IMR-90 (cell line): ENCODE measurements around the gene COL19A1. TPM values are rescaled to one million over a fixed set of nuclear protein-coding genes. Genes with fewer than 3 reads are reported as not detected.

Experiments used
- ATAC-seq: fragments of 200-7000 bp; cut with Tn5 transposase; 2 replicates; pipeline ENCODE4 v1.9.1; 2020; ENCODE audit warnings: low read depth, mild to moderate bottlenecking, moderate library complexity
- BruUV-seq: library from RNA; stranded (reverse); fragments of 400-500 nt; replicated peaks from 2 replicates; lab custom pipeline; 2021; lab: Mats Ljungman, UMichigan
- CTCF ChIA-PET: fragments of 300-600 bp; formaldehyde crosslinking; extraction: SDS; loops from one replicate; lab custom pipeline; 2021; ENCODE audit warnings: antibody characterized with exemption; lab: Yijun Ruan, JAX
- POLR2A ChIA-PET: fragments of 300-600 bp; sonication (Branson Sonifier 250); formaldehyde crosslinking; loops from one replicate; lab custom pipeline; 2022; ENCODE audit warnings: antibody characterized with exemption; ENCODE audit not compliant: unreplicated experiment; lab: Charles Lee
- DNase-seq: peaks from one replicate; pipeline ENCODE4 v3.0.0; 2013
- H2AFZ ChIP-seq: replicated peaks from 2 replicates; pipeline ENCODE3; 2013; ENCODE audit warnings: low read length, mild to moderate bottlenecking; ENCODE audit not compliant: poor library complexity
- H2AK5ac ChIP-seq: 2 replicates; pipeline ENCODE4 v1.6.1; 2013; ENCODE audit warnings: low read depth, low read length, inconsistent platforms
- H2AK9ac ChIP-seq: replicated peaks from 2 replicates; pipeline ENCODE3; 2013; ENCODE audit warnings: mild to moderate bottlenecking, low read depth, low read length, moderate library complexity; ENCODE audit not compliant: poor library complexity
- H2BK120ac ChIP-seq: 2 replicates; pipeline ENCODE4 v1.6.1; 2013; ENCODE audit warnings: low read depth, low read length, inconsistent platforms
- H2BK15ac ChIP-seq: 3 replicates; pipeline ENCODE4 v1.6.1; 2013; ENCODE audit warnings: low read depth, low read length, inconsistent platforms
- H2BK20ac ChIP-seq: 2 replicates; pipeline ENCODE4 v1.6.1; 2013; ENCODE audit warnings: low read depth, mild to moderate bottlenecking, inconsistent platforms, low read length, moderate library complexity
- H2BK5ac ChIP-seq: 2 replicates; pipeline ENCODE4 v1.6.1; 2013; ENCODE audit warnings: mild to moderate bottlenecking, low read depth, low read length, inconsistent platforms; ENCODE audit not compliant: poor library complexity, severe bottlenecking
- H3K14ac ChIP-seq: replicated peaks from 2 replicates; pipeline ENCODE4 v1.6.1; 2013; ENCODE audit warnings: low read depth, low read length, inconsistent platforms
- H3K18ac ChIP-seq: 2 replicates; pipeline ENCODE4 v1.6.1; 2013; ENCODE audit warnings: low read depth, low read length, control low read depth
- H3K23ac ChIP-seq: 2 replicates; pipeline ENCODE4 v1.6.1; 2013; ENCODE audit warnings: low read depth, low read length, inconsistent platforms
- H3K27ac ChIP-seq: 2 replicates; pipeline ENCODE4 v1.5.1; 2013; ENCODE audit warnings: mild to moderate bottlenecking, control low read depth, low read length; ENCODE audit not compliant: insufficient read depth
- H3K27me3 ChIP-seq: 2 replicates; pipeline ENCODE4 v1.6.1; 2013; ENCODE audit warnings: low read length; ENCODE audit not compliant: control insufficient read depth, insufficient read depth
- H3K36me3 ChIP-seq: 2 replicates; pipeline ENCODE4 v1.6.1; 2013; ENCODE audit warnings: low read length, mixed read lengths; ENCODE audit not compliant: control insufficient read depth, insufficient read depth
- H3K4ac ChIP-seq: 2 replicates; pipeline ENCODE4 v1.6.1; 2013; ENCODE audit warnings: low read depth, low read length, inconsistent platforms
- H3K4me1 ChIP-seq: 2 replicates; pipeline ENCODE4 v1.6.1; 2013; ENCODE audit warnings: low read length, mixed read lengths; ENCODE audit not compliant: control insufficient read depth, insufficient read depth
- H3K4me2 ChIP-seq: 2 replicates; pipeline ENCODE4 v1.6.1; 2013; ENCODE audit warnings: low read depth, mild to moderate bottlenecking, control low read depth, low read length, moderate library complexity
- H3K4me3 ChIP-seq: 2 replicates; pipeline ENCODE4 v1.5.1; 2013; ENCODE audit warnings: low read depth, mild to moderate bottlenecking, control low read depth, low read length, moderate library complexity; ENCODE audit not compliant: insufficient read depth
- H3K56ac ChIP-seq: 2 replicates; pipeline ENCODE4 v1.6.1; 2013; ENCODE audit warnings: low read length, inconsistent platforms; ENCODE audit not compliant: insufficient read depth; ENCODE audit errors: extremely low read depth
- H3K79me1 ChIP-seq, 2 experiments: 2 replicates each; pipeline ENCODE4 v1.6.1; 2013; ENCODE audit warnings: low read length in 2 of 2, inconsistent platforms in 1 of 2, low read depth in 1 of 2
- H3K9ac ChIP-seq: 2 replicates; pipeline ENCODE4 v1.6.1; 2013; ENCODE audit warnings: low read depth, low read length, control low read depth
- H3K9me1 ChIP-seq: 2 replicates; pipeline ENCODE4 v1.6.1; 2013; ENCODE audit warnings: low read length, inconsistent platforms; ENCODE audit not compliant: insufficient read depth
- H3K9me3 ChIP-seq: 2 replicates; pipeline ENCODE4 v1.6.1; 2013; ENCODE audit warnings: low read length; ENCODE audit not compliant: control insufficient read depth, insufficient read depth
- H4K20me1 ChIP-seq: 2 replicates; pipeline ENCODE4 v1.6.1; 2013; ENCODE audit warnings: low read length, inconsistent platforms; ENCODE audit not compliant: insufficient read depth
- H4K5ac ChIP-seq: 2 replicates; pipeline ENCODE4 v1.6.1; 2013; ENCODE audit warnings: mild to moderate bottlenecking, low read depth, low read length, control low read depth
- H4K8ac ChIP-seq, 2 experiments: 2 replicates each; pipeline ENCODE4 v1.6.1; 2013; ENCODE audit warnings: low read depth in 2 of 2, low read length in 2 of 2, control low read depth in 1 of 2, inconsistent platforms in 1 of 2
- H4K91ac ChIP-seq: 2 replicates; pipeline ENCODE4 v1.6.1; 2013; ENCODE audit warnings: low read depth, low read length, inconsistent platforms; ENCODE audit not compliant: insufficient read depth
- BHLHE40 ChIP-seq: fragments of 150-350 bp; IDR thresholded peaks from 2 replicates; pipeline ENCODE4 v1.6.1; 2016; ENCODE audit warnings: mild to moderate bottlenecking, low read depth, low read length
- ELK1 ChIP-seq: fragments of 150-350 bp; IDR thresholded peaks from 2 replicates; pipeline ENCODE4 v1.6.1; 2016; ENCODE audit warnings: low read depth, mild to moderate bottlenecking, low read length, moderate library complexity, borderline replicate concordance
- MAFK ChIP-seq: IDR thresholded peaks from 2 replicates; pipeline ENCODE4 v1.6.1; 2012; ENCODE audit warnings: low read depth, low read length, improper control_type of control experiment
- MAZ ChIP-seq: IDR thresholded peaks from 2 replicates; pipeline ENCODE4 v1.6.1; 2012; ENCODE audit warnings: low read depth, mild to moderate bottlenecking, low read length, improper control_type of control experiment, moderate library complexity, borderline replicate concordance
- MXI1 ChIP-seq: IDR thresholded peaks from 2 replicates; pipeline ENCODE4 v1.6.1; 2012; ENCODE audit warnings: low read depth, mild to moderate bottlenecking, low read length, moderate library complexity, borderline replicate concordance
- NFE2L2 ChIP-seq: fragments of 150-350 bp; IDR thresholded peaks from 2 replicates; pipeline ENCODE4 v1.6.1; 2016; ENCODE audit warnings: low read depth, mild to moderate bottlenecking, low read length
- RCOR1 ChIP-seq: IDR thresholded peaks from 2 replicates; pipeline ENCODE4 v1.6.1; 2012; ENCODE audit warnings: mild to moderate bottlenecking, low read length, improper control_type of control experiment; ENCODE audit not compliant: insufficient replicate concordance
- SMC3 ChIP-seq: fragments of 150-350 bp; IDR thresholded peaks from 2 replicates; pipeline ENCODE4 v1.6.1; 2016; ENCODE audit warnings: low read depth, mild to moderate bottlenecking, antibody characterized with exemption, low read length, moderate library complexity
- WGBS, 2 experiments: methylation state at CpG; one replicate each; pipeline versions ENCODE4 v1.1.5 to v1.1.7; 2013; ENCODE audit warnings: missing lambda C conversion rate in 2 of 2; ENCODE audit not compliant: insufficient read length in 1 of 2; ENCODE audit errors: extremely low coverage in 2 of 2; 5-methylcytosine and 5-hydroxymethylcytosine counted together
- dilution Hi-C: fragments of 300-500 bp; cut with HindIII; formaldehyde crosslinking; loops from one replicate; pipeline ENCODE4 v1.14.3; 2018; ENCODE audit warnings: low sequenced_read_pairs; ENCODE audit not compliant: unreplicated experiment
- in situ Hi-C: fragments of 300-500 bp; cut with MboI; formaldehyde crosslinking; loops from 3 replicates; pipeline ENCODE4 v1.14.3; 2019; ENCODE audit warnings: low sequenced_read_pairs, inconsistent platforms, mixed read lengths
- intact Hi-C: fragments of 100-400 bp; cut with micrococcal nuclease; formaldehyde crosslinking; loops from 2 replicates; pipeline ENCODE4 v1.10.0; 2022
- polyA plus RNA-seq, 3 experiments: library from polyadenylated mRNA; depleted of rRNA; stranded (reverse); fragments of >200 nt; gene quantifications; 2 replicates each; pipeline ENCODE4 v1.2.3, GENCODE V29; 2012; ENCODE audit warnings: low replicate concordance in 1 of 3
- total RNA-seq: library from RNA; depleted of rRNA; stranded (reverse); fragments of >200 nt; gene quantifications from 2 replicates; pipeline ENCODE4 v1.2.3, GENCODE V29; 2012

The COL19A1 gene
- total and polyA plus RNA-seq, 2 of the 4 experiments (the other 2 are of a cell fraction): under 0.01 TPM; not detected in 1

GRCh38 chr6:70060680-70061079 is 194.3 kb downstream of the COL19A1 start:
- Histone ChIP-seq H3K4me2 (no peak overlapping the region), H3K9ac (no peak overlapping the region), H3K9me3 (no peaks in the 10 kb centered on the region), H3K27ac (no peak overlapping the region), H2BK120ac (no peak overlapping the region), H3K14ac (no peak overlapping the region), H2AFZ (no peak overlapping the region), H4K91ac (no peak overlapping the region), H4K20me1 (no peaks in the 10 kb centered on the region), H3K4ac (no peak overlapping the region), H3K56ac (no peak overlapping the region), H2AK5ac (no peak overlapping the region), H3K4me1 (no peaks in the 10 kb centered on the region), H2BK20ac (no peak overlapping the region), H3K36me3 (no peaks in the 10 kb centered on the region), H2BK5ac (no peak overlapping the region), H3K79me1 (no peaks in the 10 kb centered on the region), H2AK9ac (no peak overlapping the region), H3K9me1 (no peaks in the 10 kb centered on the region), H4K8ac (no peak overlapping the region), H3K23ac (no peak overlapping the region), H4K5ac (no peak overlapping the region), H3K27me3 (no peaks in the 10 kb centered on the region), H3K18ac (no peak overlapping the region), H3K4me3 (no peak overlapping the region), H2BK15ac (no peak overlapping the region)
- no CpG with 5 or more reads among the region's 5 CpGs for WGBS, 2 experiments
- ATAC-seq (no peak), DNase-seq (no peak)
- in situ Hi-C loops (no loop called here), intact Hi-C loops (no loop called here), dilution Hi-C loops (no loop called here)
- TF ChIP-seq SMC3 (no peak), MAFK (no peak), ELK1 (no peak), NFE2L2 (no peak), MXI1 (no peak), MAZ (no peak), BHLHE40 (no peak), RCOR1 (no peak)
- CTCF ChIA-PET: no interaction called here
- POLR2A ChIA-PET: no interaction called here
- no TSS peak for BruUV-seq
